ENCODE data around the gene RNF148. TPM values are rescaled to one million over a fixed set of nuclear protein-coding genes. Genes with fewer than 3 reads are reported as not detected.

RNF148 gene
- total RNA-seq, 1 donor from 2014 or later: 1.6 TPM

- no peak overlapping the region for H3K4me3 Mint-ChIP-seq (ENCODE audit: unreplicated experiment)
- no peaks in the 10 kb centered on the region for H3K9me3 Mint-ChIP-seq (ENCODE audit: unreplicated experiment)
- no peaks in the 10 kb centered on the region for H3K36me3 Mint-ChIP-seq (ENCODE audit: low read depth, unreplicated experiment)
- H3K27ac Mint-ChIP-seq (ENCODE audit: unreplicated experiment): no peak overlapping the region
- no peak for TF ChIP-seq CTCF (IDR thresholded peaks at IDR 0.05; ENCODE audit: unreplicated experiment)
- no peak for DNase-seq (ENCODE audit: low spot score)
- H3K27me3 Mint-ChIP-seq (ENCODE audit: unreplicated experiment): no peaks in the 10 kb centered on the region
- H3K4me1 Mint-ChIP-seq (ENCODE audit: unreplicated experiment): peaks cover 5% of the 10 kb centered on the region
Observed at GRCh38 chr7:122738947-122739346, 36.2 kb upstream of the RNF148 start.

- Mint-ChIP-seq H3K4me3 (ENCODE audit: unreplicated experiment) (no peak overlapping the region), H3K4me1 (ENCODE audit: unreplicated experiment) (peaks cover 2% of the 10 kb centered on the region), H3K27ac (ENCODE audit: unreplicated experiment) (no peak overlapping the region), H3K27me3 (ENCODE audit: unreplicated experiment) (no peaks in the 10 kb centered on the region), H3K9me3 (ENCODE audit: unreplicated experiment) (no peaks in the 10 kb centered on the region), H3K36me3 (ENCODE audit: low read depth, unreplicated experiment) (no peaks in the 10 kb centered on the region)
- no peak for DNase-seq (ENCODE audit: low spot score)
- no peak for TF ChIP-seq CTCF (IDR thresholded peaks at IDR 0.05; ENCODE audit: unreplicated experiment)
Observed at GRCh38 chr7:122736183-122736582, 33.5 kb upstream of the RNF148 start.

GRCh38 chr7:122727759-122728158 is 25.0 kb upstream of the RNF148 start:
- no peak for DNase-seq (ENCODE audit: low spot score)
- H3K27me3 Mint-ChIP-seq (ENCODE audit: unreplicated experiment): no peaks in the 10 kb centered on the region
- no peaks in the 10 kb centered on the region for H3K4me1 Mint-ChIP-seq (ENCODE audit: unreplicated experiment)
- H3K27ac Mint-ChIP-seq (ENCODE audit: unreplicated experiment): no peak overlapping the region
- no peak for TF ChIP-seq CTCF (IDR thresholded peaks at IDR 0.05; ENCODE audit: unreplicated experiment)
- H3K9me3 Mint-ChIP-seq (ENCODE audit: unreplicated experiment): no peaks in the 10 kb centered on the region
- H3K4me3 Mint-ChIP-seq (ENCODE audit: unreplicated experiment): no peak overlapping the region
- no peaks in the 10 kb centered on the region for H3K36me3 Mint-ChIP-seq (ENCODE audit: low read depth, unreplicated experiment)

GRCh38 chr7:122727354-122727753 is 24.6 kb upstream of the RNF148 start:
- no peaks in the 10 kb centered on the region for H3K27me3 Mint-ChIP-seq (ENCODE audit: unreplicated experiment)
- H3K4me3 Mint-ChIP-seq (ENCODE audit: unreplicated experiment): no peak overlapping the region
- no peak for TF ChIP-seq CTCF (IDR thresholded peaks at IDR 0.05; ENCODE audit: unreplicated experiment)
- H3K9me3 Mint-ChIP-seq (ENCODE audit: unreplicated experiment): no peaks in the 10 kb centered on the region
- no peak overlapping the region for H3K27ac Mint-ChIP-seq (ENCODE audit: unreplicated experiment)
- no peak for DNase-seq (ENCODE audit: low spot score)
- H3K4me1 Mint-ChIP-seq (ENCODE audit: unreplicated experiment): no peaks in the 10 kb centered on the region
- H3K36me3 Mint-ChIP-seq (ENCODE audit: low read depth, unreplicated experiment): no peaks in the 10 kb centered on the region

GRCh38 chr7:122726881-122727280 is 24.2 kb upstream of the RNF148 start:
- no peak overlapping the region for H3K4me3 Mint-ChIP-seq (ENCODE audit: unreplicated experiment)
- no peaks in the 10 kb centered on the region for H3K9me3 Mint-ChIP-seq (ENCODE audit: unreplicated experiment)
- no peaks in the 10 kb centered on the region for H3K4me1 Mint-ChIP-seq (ENCODE audit: unreplicated experiment)
- no peak for DNase-seq (ENCODE audit: low spot score)
- no peaks in the 10 kb centered on the region for H3K27me3 Mint-ChIP-seq (ENCODE audit: unreplicated experiment)
- H3K27ac Mint-ChIP-seq (ENCODE audit: unreplicated experiment): no peak overlapping the region
- no peaks in the 10 kb centered on the region for H3K36me3 Mint-ChIP-seq (ENCODE audit: low read depth, unreplicated experiment)
- TF ChIP-seq CTCF (IDR thresholded peaks at IDR 0.05; ENCODE audit: unreplicated experiment): no peak
